GM23338 (cell line): ENCODE results near the gene ARHGEF3. TPM values are rescaled to one million over a fixed set of nuclear protein-coding genes. Genes with fewer than 3 reads are reported as not detected.

Source experiments
- ATAC-seq: fragments of 200-7000 bp; cut with Tn5 transposase; 3 replicates; pipeline ENCODE4 v1.9.1; 2020
- DNase-seq: peaks from one replicate; pipeline ENCODE4 v3.0.0-alpha.2; 2015; ENCODE audit warnings: low spot score
- H2AFZ ChIP-seq: fragments of 200-600 bp; sonication (generic); 2 replicates; pipeline ENCODE4 v1.8.0; 2016; ENCODE audit warnings: antibody characterized with exemption, mild to moderate bottlenecking, moderate library complexity
- H3F3A ChIP-seq: fragments of 200-600 bp; sonication (generic); replicated peaks from 2 replicates; pipeline ENCODE4 v1.8.0; 2017; ENCODE audit warnings: antibody characterized with exemption, mixed run types, low read depth
- H3K27ac ChIP-seq: fragments of 200-600 bp; sonication (generic); 2 replicates; pipeline ENCODE4 v1.6.1; 2016; ENCODE audit warnings: low read depth
- H3K27me3 ChIP-seq: fragments of 200-600 bp; sonication (generic); 2 replicates; pipeline ENCODE4 v1.8.0; 2016; ENCODE audit warnings: mild to moderate bottlenecking, mixed run types, moderate library complexity; ENCODE audit not compliant: insufficient read depth
- H3K36me3 ChIP-seq: fragments of 200-600 bp; sonication (generic); 2 replicates; pipeline ENCODE4 v1.8.0; 2016; ENCODE audit warnings: mild to moderate bottlenecking; ENCODE audit not compliant: insufficient read depth
- H3K4me1 ChIP-seq: fragments of 200-600 bp; sonication (generic); 2 replicates; pipeline ENCODE4 v1.8.0; 2016; ENCODE audit warnings: mild to moderate bottlenecking, moderate library complexity; ENCODE audit not compliant: insufficient read depth
- H3K4me2 ChIP-seq: fragments of 200-600 bp; sonication (generic); 2 replicates; pipeline ENCODE4 v1.7.1; 2017; ENCODE audit warnings: mixed run types
- H3K4me3 ChIP-seq: fragments of 200-600 bp; sonication (generic); 2 replicates; pipeline ENCODE4 v1.6.1; 2016; ENCODE audit warnings: mixed run types
- H3K79me2 ChIP-seq: fragments of 200-600 bp; sonication (generic); replicated peaks from 2 replicates; pipeline ENCODE4 v1.8.0; 2017; ENCODE audit warnings: mild to moderate bottlenecking; ENCODE audit not compliant: insufficient read depth
- H3K9me2 ChIP-seq: fragments of 200-600 bp; sonication (generic); 2 replicates; pipeline ENCODE4 v1.8.0; 2017; ENCODE audit not compliant: insufficient read depth
- H4K20me1 ChIP-seq: fragments of 200-600 bp; sonication (generic); replicated peaks from 2 replicates; pipeline ENCODE4 v1.8.0; 2017; ENCODE audit warnings: mild to moderate bottlenecking; ENCODE audit not compliant: insufficient read depth
- H3K27ac Mint-ChIP-seq: 2 replicates; pipeline ENCODE4 v1.8.0; 2020; ENCODE audit warnings: inconsistent platforms, mild to moderate bottlenecking, moderate library complexity, mixed read lengths
- H3K27me3 Mint-ChIP-seq: 3 replicates; pipeline ENCODE4 v1.8.0; 2022; ENCODE audit warnings: low read depth, mild to moderate bottlenecking, moderate library complexity, mixed read lengths, inconsistent platforms; ENCODE audit not compliant: insufficient read depth, poor library complexity
- H3K36me3 Mint-ChIP-seq: 3 replicates; pipeline ENCODE4 v1.8.0; 2021; ENCODE audit warnings: low read depth, mild to moderate bottlenecking, inconsistent platforms, moderate library complexity, mixed read lengths
- H3K4me1 Mint-ChIP-seq: 3 replicates; pipeline ENCODE4 v1.8.0; 2020; ENCODE audit warnings: mild to moderate bottlenecking, inconsistent platforms, mixed read lengths
- H3K4me3 Mint-ChIP-seq: 3 replicates; pipeline ENCODE4 v1.8.0; 2021; ENCODE audit warnings: moderate library complexity, mild to moderate bottlenecking, inconsistent platforms, mixed read lengths
- H3K9me3 Mint-ChIP-seq: 3 replicates; pipeline ENCODE4 v1.8.0; 2020; ENCODE audit warnings: moderate library complexity, mild to moderate bottlenecking, inconsistent platforms, mixed read lengths
- CREB1 ChIP-seq: fragments of 250-450 bp; sonication (Bioruptor Pico); IDR thresholded peaks from 2 replicates; pipeline ENCODE4 v1.5.0; 2020; ENCODE audit warnings: low read depth, mild to moderate bottlenecking, moderate library complexity
- EZH2 ChIP-seq: fragments of 200-600 bp; sonication (generic); IDR thresholded peaks from one replicate; pipeline ENCODE4 v1.8.0; 2017; ENCODE audit warnings: antibody characterized with exemption, mild to moderate bottlenecking, low read depth; ENCODE audit not compliant: unreplicated experiment
- EZH2phosphoT487 ChIP-seq: fragments of 200-600 bp; sonication (generic); IDR thresholded peaks from one replicate; pipeline ENCODE4 v1.8.1; 2018; ENCODE audit warnings: antibody characterized with exemption; ENCODE audit not compliant: unreplicated experiment
- JUNB ChIP-seq: IDR thresholded peaks from one replicate; pipeline ENCODE4 v1.6.1; 2016; ENCODE audit warnings: antibody characterized with exemption; ENCODE audit not compliant: unreplicated experiment
- NANOG ChIP-seq: IDR thresholded peaks from 2 replicates; pipeline ENCODE4 v1.6.1; 2016; ENCODE audit warnings: antibody characterized with exemption, borderline replicate concordance
- ZNF114 ChIP-seq: fragments of 250-450 bp; sonication (Bioruptor Pico); IDR thresholded peaks from 2 replicates; pipeline ENCODE4 v1.5.0; 2020; ENCODE audit warnings: mild to moderate bottlenecking, moderate library complexity
- polyA plus RNA-seq: library from polyadenylated mRNA; unstranded; fragments of >200 nt; fragmentation: Nextera tagmentation; extraction: Ambion mirVana; gene quantifications from 2 replicates; pipeline ENCODE4 v1.2.1, GENCODE V29; 2016
- total RNA-seq: library from RNA; depleted of rRNA; stranded (reverse); fragments of >200 nt; shearing (Covaris generic); gene quantifications from 2 replicates; pipeline ENCODE4 v1.2.3, GENCODE V29; 2014
- TF ChIP-seq, protein P1 (sequence below): IDR thresholded peaks from one replicate; pipeline ENCODE4 v1.6.1; 2018; ENCODE audit warnings: antibody characterized with exemption; ENCODE audit not compliant: unreplicated experiment

Gene ARHGEF3
- total and polyA plus RNA-seq, 2 experiments from 2014 or later: 5.0 to 5.1 TPM

- Histone ChIP-seq H3K27ac (no peak overlapping the region), H4K20me1 (no peaks in the 10 kb centered on the region), H3K36me3 (no peaks in the 10 kb centered on the region), H3F3A (no peaks in the 10 kb centered on the region), H3K27me3 (no peaks in the 10 kb centered on the region), H3K9me2 (no peaks in the 10 kb centered on the region), H2AFZ (no peak overlapping the region), H3K4me1 (no peaks in the 10 kb centered on the region), H3K79me2 (no peaks in the 10 kb centered on the region), H3K4me3 (no peak overlapping the region), H3K4me2 (no peak overlapping the region)
- Mint-ChIP-seq H3K36me3 (no peaks in the 10 kb centered on the region), H3K4me3 (no peak overlapping the region), H3K9me3 (no peaks in the 10 kb centered on the region), H3K4me1 (peaks cover 14% of the 10 kb centered on the region), H3K27me3 (no peaks in the 10 kb centered on the region), H3K27ac (no peak overlapping the region)
- no peak for DNase-seq
- no peak for ATAC-seq
- no peak for TF ChIP-seq NANOG
- no peak for TF ChIP-seq JUNB
- TF ChIP-seq, protein P1, sequence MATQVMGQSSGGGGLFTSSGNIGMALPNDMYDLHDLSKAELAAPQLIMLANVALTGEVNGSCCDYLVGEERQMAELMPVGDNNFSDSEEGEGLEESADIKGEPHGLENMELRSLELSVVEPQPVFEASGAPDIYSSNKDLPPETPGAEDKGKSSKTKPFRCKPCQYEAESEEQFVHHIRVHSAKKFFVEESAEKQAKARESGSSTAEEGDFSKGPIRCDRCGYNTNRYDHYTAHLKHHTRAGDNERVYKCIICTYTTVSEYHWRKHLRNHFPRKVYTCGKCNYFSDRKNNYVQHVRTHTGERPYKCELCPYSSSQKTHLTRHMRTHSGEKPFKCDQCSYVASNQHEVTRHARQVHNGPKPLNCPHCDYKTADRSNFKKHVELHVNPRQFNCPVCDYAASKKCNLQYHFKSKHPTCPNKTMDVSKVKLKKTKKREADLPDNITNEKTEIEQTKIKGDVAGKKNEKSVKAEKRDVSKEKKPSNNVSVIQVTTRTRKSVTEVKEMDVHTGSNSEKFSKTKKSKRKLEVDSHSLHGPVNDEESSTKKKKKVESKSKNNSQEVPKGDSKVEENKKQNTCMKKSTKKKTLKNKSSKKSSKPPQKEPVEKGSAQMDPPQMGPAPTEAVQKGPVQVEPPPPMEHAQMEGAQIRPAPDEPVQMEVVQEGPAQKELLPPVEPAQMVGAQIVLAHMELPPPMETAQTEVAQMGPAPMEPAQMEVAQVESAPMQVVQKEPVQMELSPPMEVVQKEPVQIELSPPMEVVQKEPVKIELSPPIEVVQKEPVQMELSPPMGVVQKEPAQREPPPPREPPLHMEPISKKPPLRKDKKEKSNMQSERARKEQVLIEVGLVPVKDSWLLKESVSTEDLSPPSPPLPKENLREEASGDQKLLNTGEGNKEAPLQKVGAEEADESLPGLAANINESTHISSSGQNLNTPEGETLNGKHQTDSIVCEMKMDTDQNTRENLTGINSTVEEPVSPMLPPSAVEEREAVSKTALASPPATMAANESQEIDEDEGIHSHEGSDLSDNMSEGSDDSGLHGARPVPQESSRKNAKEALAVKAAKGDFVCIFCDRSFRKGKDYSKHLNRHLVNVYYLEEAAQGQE: no peak
Measured at GRCh38 chr3:56815589-56815988, 13.8 kb upstream of the ARHGEF3 start.

DNA sequence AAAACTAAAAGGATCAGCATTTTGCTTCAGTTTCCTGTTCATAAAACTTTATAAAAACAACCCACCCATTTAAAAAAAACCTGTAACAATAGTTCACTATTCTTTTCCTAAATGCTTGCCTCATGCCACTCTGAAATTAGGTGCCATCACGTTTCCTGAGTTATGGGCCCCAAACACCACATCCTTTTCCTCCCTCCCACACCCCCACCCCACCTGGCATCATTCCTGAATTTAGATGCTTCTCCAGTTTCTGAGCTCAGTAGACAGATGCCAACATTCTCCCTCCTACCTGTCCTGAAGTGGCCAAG lies 11.9 kb upstream of the ARHGEF3 start:
- Mint-ChIP-seq H3K4me1 (peaks cover 13% of the 10 kb centered on the region), H3K27ac (no peak overlapping the region), H3K36me3 (no peaks in the 10 kb centered on the region), H3K27me3 (no peaks in the 10 kb centered on the region), H3K9me3 (no peaks in the 10 kb centered on the region), H3K4me3 (no peak overlapping the region)
- no peak overlapping the region for H2AFZ ChIP-seq
- DNase-seq: no peak
- no peak overlapping the region for H3K4me3 ChIP-seq
- H3K27me3 ChIP-seq: no peaks in the 10 kb centered on the region
- H3K4me2 ChIP-seq: no peak overlapping the region
- no peaks in the 10 kb centered on the region for H4K20me1 ChIP-seq
- no peak overlapping the region for H3K27ac ChIP-seq
- H3K4me1 ChIP-seq: no peaks in the 10 kb centered on the region
- no peaks in the 10 kb centered on the region for H3F3A ChIP-seq
- H3K79me2 ChIP-seq: no peaks in the 10 kb centered on the region
- no peaks in the 10 kb centered on the region for H3K9me2 ChIP-seq
- H3K36me3 ChIP-seq: no peaks in the 10 kb centered on the region
- TF ChIP-seq ZNF114 (CRISPR knock-in tag) (no peak), CREB1 (CRISPR knock-in tag) (no peak), JUNB (no peak), NANOG (no peak), EZH2 (no peak), EZH2phosphoT487 (no peak)
- TF ChIP-seq, protein P1: no peak
- no peak for ATAC-seq
